MV-4-11 (cell line): ENCODE results near the gene SLC34A1.

ENCODE experiments used
- DNase-seq: peaks from one replicate; lab custom pipeline; 2025; lab: John Stamatoyannopoulos, UW

The SLC34A1 gene

DNA sequence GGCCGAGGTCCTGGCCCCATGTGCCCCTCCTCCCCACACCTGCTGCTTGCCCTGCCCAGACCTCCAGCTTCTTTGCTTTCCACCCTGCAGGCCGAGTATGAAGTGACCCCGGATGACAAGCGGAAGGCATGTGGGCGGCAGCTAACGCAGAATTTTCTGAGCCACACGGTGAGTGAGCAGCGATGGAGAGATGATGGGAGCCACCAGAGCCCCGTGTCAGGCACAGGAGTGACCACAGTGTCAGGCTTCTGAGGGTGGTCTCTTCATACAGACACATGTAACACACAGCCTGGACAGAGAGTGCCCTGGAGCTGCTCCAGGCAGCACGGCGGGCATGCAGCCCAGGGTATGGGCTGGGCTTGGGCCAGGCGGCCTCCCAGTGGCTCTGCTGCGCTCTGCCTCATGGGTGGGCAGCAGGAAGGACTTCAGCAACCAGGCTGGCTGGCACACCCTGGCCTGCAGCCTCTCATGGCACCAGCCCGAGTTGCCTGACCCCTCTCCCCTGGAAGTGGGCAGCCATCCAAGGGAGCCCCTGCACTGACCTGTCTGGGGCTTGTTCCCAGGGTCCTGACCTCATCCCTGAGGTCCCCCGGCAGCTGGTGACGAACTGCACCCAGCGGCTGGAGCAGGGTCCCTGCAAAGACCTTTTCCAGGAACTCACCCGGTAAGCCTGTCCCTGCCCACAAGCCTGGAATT lies 48.1 kb downstream of the SLC34A1 start:
- DNase-seq, result no peak

GRCh38 chr5:177432839-177433657 lies 48.8 kb downstream of the SLC34A1 start:
- DNase-seq, result no peak

- no peak for DNase-seq
These were observed 49.5 kb downstream of the SLC34A1 start for GRCh38 chr5:177433658-177434217.

GRCh38 chr5:177434437-177434836 lies 50.2 kb downstream of the SLC34A1 start:
- DNase-seq, result no peak

- no peak for DNase-seq
These were observed 50.9 kb downstream of the SLC34A1 start for GRCh38 chr5:177434942-177435738.

- DNase-seq, result no peak
These were observed 51.8 kb downstream of the SLC34A1 start for GRCh38 chr5:177435847-177436536.

GRCh38 chr5:177437623-177438022 lies 53.4 kb downstream of the SLC34A1 start:
- DNase-seq, result no peak

DNA sequence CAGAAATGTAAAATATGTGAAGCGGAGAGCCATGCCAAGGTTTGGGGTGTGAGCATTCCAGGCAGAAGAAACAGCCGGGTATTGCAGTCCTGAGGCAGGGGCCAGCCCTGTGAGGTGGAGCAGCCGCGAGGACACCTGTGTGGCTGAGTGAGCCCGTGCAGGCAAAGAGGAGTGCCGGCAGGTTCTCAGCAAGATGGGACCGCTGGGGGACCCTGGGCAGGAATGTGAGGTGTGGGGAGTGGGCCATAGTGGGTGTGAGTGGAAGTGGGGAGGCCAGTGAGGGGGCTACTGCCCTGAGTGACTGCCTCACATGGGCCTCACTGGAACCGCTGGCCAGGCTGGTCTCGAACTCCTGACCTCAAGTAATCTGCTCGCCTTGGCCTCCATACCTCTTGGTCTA lies 54.2 kb downstream of the SLC34A1 start:
- no peak for DNase-seq

DNA sequence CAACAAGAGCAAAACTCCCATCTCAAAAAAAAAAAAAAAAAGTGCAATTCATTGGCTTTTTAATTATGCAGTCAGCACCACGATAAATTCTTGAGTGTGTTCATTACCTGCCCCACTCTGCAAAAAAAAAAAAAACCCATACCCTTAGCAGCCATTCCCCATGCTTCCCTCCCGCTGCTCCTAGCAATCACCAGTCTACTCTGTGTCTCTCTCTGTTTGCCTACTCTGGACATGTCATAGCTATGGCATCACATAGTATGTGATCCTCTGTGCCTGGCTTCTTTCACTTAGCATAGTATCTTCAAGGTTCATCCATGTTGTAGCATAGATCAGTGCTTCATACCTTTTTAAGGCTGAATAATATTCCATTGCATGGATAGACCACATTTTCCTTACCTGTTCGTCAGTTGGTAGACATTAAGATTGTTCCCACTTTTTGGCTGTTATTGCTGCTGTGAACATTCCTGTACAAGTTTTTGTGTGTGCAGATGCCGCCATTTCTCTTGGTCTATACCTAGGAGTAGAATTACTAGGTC lies 55.4 kb downstream of the SLC34A1 start:
- DNase-seq, result no peak

DNA sequence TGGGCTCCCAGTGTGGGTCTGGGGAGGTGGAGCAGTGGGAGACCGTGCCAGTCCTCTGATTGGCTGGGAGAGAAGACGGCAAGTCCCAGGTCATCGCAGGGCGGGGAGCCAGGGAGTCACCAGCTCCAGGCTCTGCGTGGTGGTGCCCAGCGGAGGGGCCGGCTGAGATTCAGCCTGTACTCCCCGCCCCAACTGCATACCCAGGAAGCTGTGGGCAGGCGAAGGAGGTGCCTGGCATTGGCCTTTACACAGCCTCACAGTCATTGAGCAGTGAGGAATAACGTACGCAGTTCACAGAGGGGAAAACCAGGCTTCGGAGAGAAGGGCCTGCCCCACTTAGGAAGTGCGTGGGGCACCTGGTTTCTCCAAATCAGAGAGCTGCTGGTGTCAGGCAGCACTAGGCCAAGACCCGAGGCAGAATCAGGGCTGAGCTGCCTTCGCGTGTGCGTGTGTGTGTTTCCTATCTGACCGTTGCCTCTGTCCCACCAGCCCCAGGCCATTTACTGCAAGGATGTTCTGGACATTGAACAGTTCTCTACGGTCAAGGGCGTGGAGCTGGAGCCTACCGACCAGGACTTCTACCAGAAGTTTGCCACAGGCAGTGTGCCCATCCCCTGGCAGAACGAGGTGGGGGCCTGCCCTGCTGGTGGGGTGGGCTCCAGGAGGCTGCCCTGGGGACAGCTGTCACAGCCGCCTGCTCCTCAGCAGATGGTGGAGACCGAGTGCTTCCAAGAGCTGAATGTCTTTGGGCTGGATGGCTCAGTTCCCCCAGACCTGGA lies 56.2 kb downstream of the SLC34A1 start:
- DNase-seq, result no peak

DNA sequence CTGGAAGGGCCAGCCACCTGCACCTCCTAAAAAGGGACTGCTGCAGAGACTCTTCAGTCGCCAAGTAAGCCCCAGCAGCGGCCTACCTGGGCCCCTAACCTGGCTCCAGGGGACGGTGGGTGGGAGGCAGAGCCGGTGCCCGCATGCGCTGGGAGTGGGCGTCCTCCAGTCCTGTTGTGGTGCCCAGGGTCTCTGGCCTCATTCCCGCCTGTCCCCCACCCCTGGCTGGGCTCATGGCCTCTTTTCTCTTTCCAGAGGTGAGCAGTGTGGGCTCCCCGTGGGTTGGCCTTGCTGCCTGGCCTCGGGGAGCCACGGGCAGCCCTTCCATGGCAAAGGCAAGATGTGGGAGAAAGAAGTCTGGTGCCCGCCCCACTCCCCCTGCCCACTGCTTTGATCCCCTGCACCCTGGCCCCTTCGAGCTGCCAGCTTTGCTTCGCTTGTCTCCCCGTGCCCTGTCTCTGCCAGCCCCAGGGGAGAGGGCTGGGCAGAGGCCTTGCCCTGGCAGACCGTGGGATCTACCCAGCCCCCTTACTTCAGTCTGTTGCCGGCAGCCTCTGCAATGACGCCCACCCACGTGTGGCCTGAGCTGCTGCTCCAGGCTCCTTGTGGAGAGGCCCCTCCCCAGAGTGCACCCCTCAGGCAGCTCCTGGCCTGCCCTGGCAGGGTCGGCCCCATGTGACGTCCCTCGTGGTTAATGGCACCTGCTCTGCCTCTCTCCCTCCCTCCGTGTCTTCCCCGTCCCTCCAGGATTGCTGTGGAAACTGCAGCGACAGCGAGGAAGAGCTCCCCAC lies 57.0 kb downstream of the SLC34A1 start:
- no peak for DNase-seq

- DNase-seq, result no peak
These were observed 58.0 kb downstream of the SLC34A1 start for GRCh38 chr5:177442066-177442826.

- no peak for DNase-seq
These were observed 59.1 kb downstream of the SLC34A1 start for GRCh38 chr5:177443144-177443983.

- DNase-seq, result no peak
These were observed 60.1 kb downstream of the SLC34A1 start for GRCh38 chr5:177444106-177445051.

DNA sequence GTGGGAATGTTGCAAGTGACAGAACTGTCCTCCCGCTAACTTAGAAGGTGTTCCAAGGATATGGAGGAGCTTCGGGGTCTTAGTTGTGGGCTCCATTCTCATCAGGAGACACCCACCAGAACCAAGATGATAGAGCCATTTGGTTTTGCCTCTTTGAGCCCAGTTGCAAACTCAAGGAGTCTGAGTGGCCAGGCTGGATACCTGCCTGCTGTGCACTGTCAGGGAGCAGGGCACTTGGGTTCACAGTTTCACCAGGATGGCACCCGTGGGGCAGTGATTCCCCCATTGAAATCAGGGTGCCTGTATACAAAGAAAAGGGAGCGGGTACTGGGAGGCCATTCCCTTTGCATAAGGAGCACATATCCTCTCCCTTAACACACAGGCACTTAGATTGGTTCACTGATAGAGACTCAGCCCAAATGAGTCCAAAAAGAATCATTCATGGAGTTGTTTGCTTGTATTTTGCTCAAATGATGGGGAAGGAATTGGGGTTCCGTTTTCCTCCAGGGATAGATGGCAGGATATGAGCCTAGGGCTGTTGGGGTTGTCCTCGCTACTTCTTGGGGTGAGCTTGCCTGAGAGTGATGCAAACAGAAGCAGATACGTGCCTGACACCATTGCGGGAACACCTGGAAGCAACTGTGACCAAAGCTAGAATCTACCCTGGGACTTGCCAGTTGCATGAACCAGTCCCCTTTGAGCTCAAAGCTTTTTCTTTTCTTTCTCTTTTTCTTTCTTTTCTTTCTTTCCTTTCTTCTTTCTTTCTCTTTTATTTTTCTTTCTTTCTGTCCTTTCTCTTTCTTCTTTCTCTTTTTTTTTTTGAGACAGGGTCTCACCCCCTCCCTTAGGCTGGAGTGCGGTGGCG lies 61.0 kb downstream of the SLC34A1 start:
- peak; percentile 25 for DNase-seq

DNA sequence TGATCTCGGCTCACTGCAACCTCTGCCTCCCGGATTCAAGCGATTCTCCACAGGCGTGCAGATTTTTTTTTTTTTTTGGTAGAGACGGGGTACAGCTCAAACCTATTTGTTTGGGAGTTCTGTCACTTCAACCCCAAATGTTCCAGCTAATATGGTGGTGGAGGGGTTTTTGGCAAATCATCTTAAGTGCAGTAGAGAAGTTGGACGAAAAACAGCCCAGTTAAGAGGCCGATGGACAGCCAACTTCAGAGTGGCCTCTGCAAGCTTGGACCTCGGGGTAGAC lies 61.6 kb downstream of the SLC34A1 start:
- no peak for DNase-seq
